GM23338 (cell line): ENCODE results near the gene ATP4A. TPM values are rescaled to one million over a fixed set of nuclear protein-coding genes. Genes with fewer than 3 reads are reported as not detected.

Experiments
- ATAC-seq: fragments of 200-7000 bp; cut with Tn5 transposase; 3 replicates; pipeline ENCODE4 v1.9.1; 2020
- DNase-seq: peaks from one replicate; pipeline ENCODE4 v3.0.0-alpha.2; 2015; ENCODE audit warnings: low spot score
- H2AFZ ChIP-seq: fragments of 200-600 bp; sonication (generic); 2 replicates; pipeline ENCODE4 v1.8.0; 2016; ENCODE audit warnings: antibody characterized with exemption, mild to moderate bottlenecking, moderate library complexity
- H3F3A ChIP-seq: fragments of 200-600 bp; sonication (generic); replicated peaks from 2 replicates; pipeline ENCODE4 v1.8.0; 2017; ENCODE audit warnings: antibody characterized with exemption, mixed run types, low read depth
- H3K27ac ChIP-seq: fragments of 200-600 bp; sonication (generic); 2 replicates; pipeline ENCODE4 v1.6.1; 2016; ENCODE audit warnings: low read depth
- H3K27me3 ChIP-seq: fragments of 200-600 bp; sonication (generic); 2 replicates; pipeline ENCODE4 v1.8.0; 2016; ENCODE audit warnings: mild to moderate bottlenecking, mixed run types, moderate library complexity; ENCODE audit not compliant: insufficient read depth
- H3K36me3 ChIP-seq: fragments of 200-600 bp; sonication (generic); 2 replicates; pipeline ENCODE4 v1.8.0; 2016; ENCODE audit warnings: mild to moderate bottlenecking; ENCODE audit not compliant: insufficient read depth
- H3K4me1 ChIP-seq: fragments of 200-600 bp; sonication (generic); 2 replicates; pipeline ENCODE4 v1.8.0; 2016; ENCODE audit warnings: mild to moderate bottlenecking, moderate library complexity; ENCODE audit not compliant: insufficient read depth
- H3K4me2 ChIP-seq: fragments of 200-600 bp; sonication (generic); 2 replicates; pipeline ENCODE4 v1.7.1; 2017; ENCODE audit warnings: mixed run types
- H3K4me3 ChIP-seq: fragments of 200-600 bp; sonication (generic); 2 replicates; pipeline ENCODE4 v1.6.1; 2016; ENCODE audit warnings: mixed run types
- H3K79me2 ChIP-seq: fragments of 200-600 bp; sonication (generic); replicated peaks from 2 replicates; pipeline ENCODE4 v1.8.0; 2017; ENCODE audit warnings: mild to moderate bottlenecking; ENCODE audit not compliant: insufficient read depth
- H3K9me2 ChIP-seq: fragments of 200-600 bp; sonication (generic); 2 replicates; pipeline ENCODE4 v1.8.0; 2017; ENCODE audit not compliant: insufficient read depth
- H4K20me1 ChIP-seq: fragments of 200-600 bp; sonication (generic); replicated peaks from 2 replicates; pipeline ENCODE4 v1.8.0; 2017; ENCODE audit warnings: mild to moderate bottlenecking; ENCODE audit not compliant: insufficient read depth
- H3K27ac Mint-ChIP-seq: 2 replicates; pipeline ENCODE4 v1.8.0; 2020; ENCODE audit warnings: inconsistent platforms, mild to moderate bottlenecking, moderate library complexity, mixed read lengths
- H3K27me3 Mint-ChIP-seq: 3 replicates; pipeline ENCODE4 v1.8.0; 2022; ENCODE audit warnings: low read depth, mild to moderate bottlenecking, moderate library complexity, mixed read lengths, inconsistent platforms; ENCODE audit not compliant: insufficient read depth, poor library complexity
- H3K36me3 Mint-ChIP-seq: 3 replicates; pipeline ENCODE4 v1.8.0; 2021; ENCODE audit warnings: low read depth, mild to moderate bottlenecking, inconsistent platforms, moderate library complexity, mixed read lengths
- H3K4me1 Mint-ChIP-seq: 3 replicates; pipeline ENCODE4 v1.8.0; 2020; ENCODE audit warnings: mild to moderate bottlenecking, inconsistent platforms, mixed read lengths
- H3K4me3 Mint-ChIP-seq: 3 replicates; pipeline ENCODE4 v1.8.0; 2021; ENCODE audit warnings: moderate library complexity, mild to moderate bottlenecking, inconsistent platforms, mixed read lengths
- H3K9me3 Mint-ChIP-seq: 3 replicates; pipeline ENCODE4 v1.8.0; 2020; ENCODE audit warnings: moderate library complexity, mild to moderate bottlenecking, inconsistent platforms, mixed read lengths
- CREB1 ChIP-seq: fragments of 250-450 bp; sonication (Bioruptor Pico); IDR thresholded peaks from 2 replicates; pipeline ENCODE4 v1.5.0; 2020; ENCODE audit warnings: low read depth, mild to moderate bottlenecking, moderate library complexity
- EZH2phosphoT487 ChIP-seq: fragments of 200-600 bp; sonication (generic); IDR thresholded peaks from one replicate; pipeline ENCODE4 v1.8.1; 2018; ENCODE audit warnings: antibody characterized with exemption; ENCODE audit not compliant: unreplicated experiment
- JUNB ChIP-seq: IDR thresholded peaks from one replicate; pipeline ENCODE4 v1.6.1; 2016; ENCODE audit warnings: antibody characterized with exemption; ENCODE audit not compliant: unreplicated experiment
- NANOG ChIP-seq: IDR thresholded peaks from 2 replicates; pipeline ENCODE4 v1.6.1; 2016; ENCODE audit warnings: antibody characterized with exemption, borderline replicate concordance
- POLR2AphosphoS5 ChIP-seq: IDR thresholded peaks from 2 replicates; pipeline ENCODE4 v1.6.1; 2016; ENCODE audit warnings: antibody characterized with exemption, low read depth
- polyA plus RNA-seq: library from polyadenylated mRNA; unstranded; fragments of >200 nt; fragmentation: Nextera tagmentation; extraction: Ambion mirVana; gene quantifications from 2 replicates; pipeline ENCODE4 v1.2.1, GENCODE V29; 2016
- total RNA-seq: library from RNA; depleted of rRNA; stranded (reverse); fragments of >200 nt; shearing (Covaris generic); gene quantifications from 2 replicates; pipeline ENCODE4 v1.2.3, GENCODE V29; 2014
- TF ChIP-seq, protein P1 (sequence below), 2 experiments: fragments of 200-600 bp in 1 of 2; sonication (generic) in 1 of 2; conservative IDR thresholded peaks; 2 replicates each; pipeline versions ENCODE4 v1.5.1 to v1.6.1; 2016 to 2017; ENCODE audit warnings: antibody characterized with exemption in 2 of 2, low read depth in 2 of 2, mild to moderate bottlenecking in 2 of 2, moderate library complexity in 1 of 2
- TF ChIP-seq, protein P2 (sequence below): IDR thresholded peaks from one replicate; pipeline ENCODE4 v1.6.1; 2018; ENCODE audit warnings: antibody characterized with exemption; ENCODE audit not compliant: unreplicated experiment
- TF ChIP-seq, protein P3 (sequence below): IDR thresholded peaks from 2 replicates; pipeline ENCODE4 v1.6.1; 2016; ENCODE audit warnings: antibody characterized with exemption
- TF ChIP-seq, protein P4 (sequence below): fragments of 250-450 bp; sonication (Bioruptor Pico); IDR thresholded peaks from 2 replicates; pipeline ENCODE4 v1.5.0; 2020; ENCODE audit warnings: mild to moderate bottlenecking, moderate library complexity

The ATP4A gene
- total and polyA plus RNA-seq, 2 experiments from 2014 or later = 0.61 to 0.63 TPM

DNA sequence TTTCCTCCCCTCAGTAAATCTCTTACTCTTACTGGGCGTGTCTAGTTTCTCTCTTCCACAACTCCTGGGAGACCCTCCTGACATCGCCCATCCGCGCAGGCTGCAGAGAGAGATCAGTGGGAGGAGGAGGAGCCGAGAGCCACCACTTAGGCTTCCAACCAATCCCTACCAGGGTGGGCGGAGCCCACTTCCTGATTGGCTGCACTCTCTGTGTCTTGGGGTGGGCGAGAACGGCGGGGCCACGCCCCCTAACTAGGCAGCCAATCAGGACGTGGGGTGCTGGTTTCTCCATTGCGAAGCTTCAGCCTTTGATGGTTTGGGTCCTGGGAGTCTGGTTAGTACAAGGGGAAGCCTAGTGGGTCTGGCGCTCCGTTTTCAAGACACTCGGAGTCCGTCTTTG, 22.4 kb upstream of the ATP4A start, which contains the start of gene PMIS2:
TSS of gene PMIS2 (plus strand) at position 326 of the 400 bp plus-strand sequence. CDS start 87 bp downstream, outside the sequence.
- Histone ChIP-seq H3K9me2 (no peaks in the 10 kb centered on the region), H2AFZ (no peak within 1 kb of the TSS), H3K4me2 (no peak within 1 kb of the TSS), H3K4me1 (no peaks in the 10 kb centered on the region), H4K20me1 (no peaks in the 10 kb centered on the region; the same call in 1 of the 2 replicates), H3K27me3 (peaks cover 15% of the 10 kb centered on the region; the same call in 1 of the 2 replicates), H3K27ac (no peak within 1 kb of the TSS), H3K36me3 (no peaks in the 10 kb centered on the region), H3K4me3 (no peak within 1 kb of the TSS), H3F3A (no peaks in the 10 kb centered on the region), H3K79me2 (no peaks in the 10 kb centered on the region)
- H3K36me3 Mint-ChIP-seq = no peaks in the 10 kb centered on the region
- H3K4me1 Mint-ChIP-seq = no peaks in the 10 kb centered on the region
- no peak within 1 kb of the TSS; the same call in 1 of the 2 replicates for H3K27ac Mint-ChIP-seq
- DNase-seq (peak; percentile 78), ATAC-seq (peak; percentile 96)
- TF ChIP-seq, protein P1, sequence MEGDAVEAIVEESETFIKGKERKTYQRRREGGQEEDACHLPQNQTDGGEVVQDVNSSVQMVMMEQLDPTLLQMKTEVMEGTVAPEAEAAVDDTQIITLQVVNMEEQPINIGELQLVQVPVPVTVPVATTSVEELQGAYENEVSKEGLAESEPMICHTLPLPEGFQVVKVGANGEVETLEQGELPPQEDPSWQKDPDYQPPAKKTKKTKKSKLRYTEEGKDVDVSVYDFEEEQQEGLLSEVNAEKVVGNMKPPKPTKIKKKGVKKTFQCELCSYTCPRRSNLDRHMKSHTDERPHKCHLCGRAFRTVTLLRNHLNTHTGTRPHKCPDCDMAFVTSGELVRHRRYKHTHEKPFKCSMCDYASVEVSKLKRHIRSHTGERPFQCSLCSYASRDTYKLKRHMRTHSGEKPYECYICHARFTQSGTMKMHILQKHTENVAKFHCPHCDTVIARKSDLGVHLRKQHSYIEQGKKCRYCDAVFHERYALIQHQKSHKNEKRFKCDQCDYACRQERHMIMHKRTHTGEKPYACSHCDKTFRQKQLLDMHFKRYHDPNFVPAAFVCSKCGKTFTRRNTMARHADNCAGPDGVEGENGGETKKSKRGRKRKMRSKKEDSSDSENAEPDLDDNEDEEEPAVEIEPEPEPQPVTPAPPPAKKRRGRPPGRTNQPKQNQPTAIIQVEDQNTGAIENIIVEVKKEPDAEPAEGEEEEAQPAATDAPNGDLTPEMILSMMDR (conservative IDR thresholded peaks at IDR 0.05; ENCODE audit: low read depth in 2 of 2) = no peak
- TF ChIP-seq EZH2phosphoT487 (no peak), JUNB (no peak), NANOG (no peak), POLR2AphosphoS5 (no peak), CREB1 (CRISPR knock-in tag) (no peak)
- TF ChIP-seq, protein P2, sequence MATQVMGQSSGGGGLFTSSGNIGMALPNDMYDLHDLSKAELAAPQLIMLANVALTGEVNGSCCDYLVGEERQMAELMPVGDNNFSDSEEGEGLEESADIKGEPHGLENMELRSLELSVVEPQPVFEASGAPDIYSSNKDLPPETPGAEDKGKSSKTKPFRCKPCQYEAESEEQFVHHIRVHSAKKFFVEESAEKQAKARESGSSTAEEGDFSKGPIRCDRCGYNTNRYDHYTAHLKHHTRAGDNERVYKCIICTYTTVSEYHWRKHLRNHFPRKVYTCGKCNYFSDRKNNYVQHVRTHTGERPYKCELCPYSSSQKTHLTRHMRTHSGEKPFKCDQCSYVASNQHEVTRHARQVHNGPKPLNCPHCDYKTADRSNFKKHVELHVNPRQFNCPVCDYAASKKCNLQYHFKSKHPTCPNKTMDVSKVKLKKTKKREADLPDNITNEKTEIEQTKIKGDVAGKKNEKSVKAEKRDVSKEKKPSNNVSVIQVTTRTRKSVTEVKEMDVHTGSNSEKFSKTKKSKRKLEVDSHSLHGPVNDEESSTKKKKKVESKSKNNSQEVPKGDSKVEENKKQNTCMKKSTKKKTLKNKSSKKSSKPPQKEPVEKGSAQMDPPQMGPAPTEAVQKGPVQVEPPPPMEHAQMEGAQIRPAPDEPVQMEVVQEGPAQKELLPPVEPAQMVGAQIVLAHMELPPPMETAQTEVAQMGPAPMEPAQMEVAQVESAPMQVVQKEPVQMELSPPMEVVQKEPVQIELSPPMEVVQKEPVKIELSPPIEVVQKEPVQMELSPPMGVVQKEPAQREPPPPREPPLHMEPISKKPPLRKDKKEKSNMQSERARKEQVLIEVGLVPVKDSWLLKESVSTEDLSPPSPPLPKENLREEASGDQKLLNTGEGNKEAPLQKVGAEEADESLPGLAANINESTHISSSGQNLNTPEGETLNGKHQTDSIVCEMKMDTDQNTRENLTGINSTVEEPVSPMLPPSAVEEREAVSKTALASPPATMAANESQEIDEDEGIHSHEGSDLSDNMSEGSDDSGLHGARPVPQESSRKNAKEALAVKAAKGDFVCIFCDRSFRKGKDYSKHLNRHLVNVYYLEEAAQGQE = no peak
- TF ChIP-seq, protein P3, sequence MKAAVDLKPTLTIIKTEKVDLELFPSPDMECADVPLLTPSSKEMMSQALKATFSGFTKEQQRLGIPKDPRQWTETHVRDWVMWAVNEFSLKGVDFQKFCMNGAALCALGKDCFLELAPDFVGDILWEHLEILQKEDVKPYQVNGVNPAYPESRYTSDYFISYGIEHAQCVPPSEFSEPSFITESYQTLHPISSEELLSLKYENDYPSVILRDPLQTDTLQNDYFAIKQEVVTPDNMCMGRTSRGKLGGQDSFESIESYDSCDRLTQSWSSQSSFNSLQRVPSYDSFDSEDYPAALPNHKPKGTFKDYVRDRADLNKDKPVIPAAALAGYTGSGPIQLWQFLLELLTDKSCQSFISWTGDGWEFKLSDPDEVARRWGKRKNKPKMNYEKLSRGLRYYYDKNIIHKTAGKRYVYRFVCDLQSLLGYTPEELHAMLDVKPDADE = no peak
- TF ChIP-seq, protein P4, sequence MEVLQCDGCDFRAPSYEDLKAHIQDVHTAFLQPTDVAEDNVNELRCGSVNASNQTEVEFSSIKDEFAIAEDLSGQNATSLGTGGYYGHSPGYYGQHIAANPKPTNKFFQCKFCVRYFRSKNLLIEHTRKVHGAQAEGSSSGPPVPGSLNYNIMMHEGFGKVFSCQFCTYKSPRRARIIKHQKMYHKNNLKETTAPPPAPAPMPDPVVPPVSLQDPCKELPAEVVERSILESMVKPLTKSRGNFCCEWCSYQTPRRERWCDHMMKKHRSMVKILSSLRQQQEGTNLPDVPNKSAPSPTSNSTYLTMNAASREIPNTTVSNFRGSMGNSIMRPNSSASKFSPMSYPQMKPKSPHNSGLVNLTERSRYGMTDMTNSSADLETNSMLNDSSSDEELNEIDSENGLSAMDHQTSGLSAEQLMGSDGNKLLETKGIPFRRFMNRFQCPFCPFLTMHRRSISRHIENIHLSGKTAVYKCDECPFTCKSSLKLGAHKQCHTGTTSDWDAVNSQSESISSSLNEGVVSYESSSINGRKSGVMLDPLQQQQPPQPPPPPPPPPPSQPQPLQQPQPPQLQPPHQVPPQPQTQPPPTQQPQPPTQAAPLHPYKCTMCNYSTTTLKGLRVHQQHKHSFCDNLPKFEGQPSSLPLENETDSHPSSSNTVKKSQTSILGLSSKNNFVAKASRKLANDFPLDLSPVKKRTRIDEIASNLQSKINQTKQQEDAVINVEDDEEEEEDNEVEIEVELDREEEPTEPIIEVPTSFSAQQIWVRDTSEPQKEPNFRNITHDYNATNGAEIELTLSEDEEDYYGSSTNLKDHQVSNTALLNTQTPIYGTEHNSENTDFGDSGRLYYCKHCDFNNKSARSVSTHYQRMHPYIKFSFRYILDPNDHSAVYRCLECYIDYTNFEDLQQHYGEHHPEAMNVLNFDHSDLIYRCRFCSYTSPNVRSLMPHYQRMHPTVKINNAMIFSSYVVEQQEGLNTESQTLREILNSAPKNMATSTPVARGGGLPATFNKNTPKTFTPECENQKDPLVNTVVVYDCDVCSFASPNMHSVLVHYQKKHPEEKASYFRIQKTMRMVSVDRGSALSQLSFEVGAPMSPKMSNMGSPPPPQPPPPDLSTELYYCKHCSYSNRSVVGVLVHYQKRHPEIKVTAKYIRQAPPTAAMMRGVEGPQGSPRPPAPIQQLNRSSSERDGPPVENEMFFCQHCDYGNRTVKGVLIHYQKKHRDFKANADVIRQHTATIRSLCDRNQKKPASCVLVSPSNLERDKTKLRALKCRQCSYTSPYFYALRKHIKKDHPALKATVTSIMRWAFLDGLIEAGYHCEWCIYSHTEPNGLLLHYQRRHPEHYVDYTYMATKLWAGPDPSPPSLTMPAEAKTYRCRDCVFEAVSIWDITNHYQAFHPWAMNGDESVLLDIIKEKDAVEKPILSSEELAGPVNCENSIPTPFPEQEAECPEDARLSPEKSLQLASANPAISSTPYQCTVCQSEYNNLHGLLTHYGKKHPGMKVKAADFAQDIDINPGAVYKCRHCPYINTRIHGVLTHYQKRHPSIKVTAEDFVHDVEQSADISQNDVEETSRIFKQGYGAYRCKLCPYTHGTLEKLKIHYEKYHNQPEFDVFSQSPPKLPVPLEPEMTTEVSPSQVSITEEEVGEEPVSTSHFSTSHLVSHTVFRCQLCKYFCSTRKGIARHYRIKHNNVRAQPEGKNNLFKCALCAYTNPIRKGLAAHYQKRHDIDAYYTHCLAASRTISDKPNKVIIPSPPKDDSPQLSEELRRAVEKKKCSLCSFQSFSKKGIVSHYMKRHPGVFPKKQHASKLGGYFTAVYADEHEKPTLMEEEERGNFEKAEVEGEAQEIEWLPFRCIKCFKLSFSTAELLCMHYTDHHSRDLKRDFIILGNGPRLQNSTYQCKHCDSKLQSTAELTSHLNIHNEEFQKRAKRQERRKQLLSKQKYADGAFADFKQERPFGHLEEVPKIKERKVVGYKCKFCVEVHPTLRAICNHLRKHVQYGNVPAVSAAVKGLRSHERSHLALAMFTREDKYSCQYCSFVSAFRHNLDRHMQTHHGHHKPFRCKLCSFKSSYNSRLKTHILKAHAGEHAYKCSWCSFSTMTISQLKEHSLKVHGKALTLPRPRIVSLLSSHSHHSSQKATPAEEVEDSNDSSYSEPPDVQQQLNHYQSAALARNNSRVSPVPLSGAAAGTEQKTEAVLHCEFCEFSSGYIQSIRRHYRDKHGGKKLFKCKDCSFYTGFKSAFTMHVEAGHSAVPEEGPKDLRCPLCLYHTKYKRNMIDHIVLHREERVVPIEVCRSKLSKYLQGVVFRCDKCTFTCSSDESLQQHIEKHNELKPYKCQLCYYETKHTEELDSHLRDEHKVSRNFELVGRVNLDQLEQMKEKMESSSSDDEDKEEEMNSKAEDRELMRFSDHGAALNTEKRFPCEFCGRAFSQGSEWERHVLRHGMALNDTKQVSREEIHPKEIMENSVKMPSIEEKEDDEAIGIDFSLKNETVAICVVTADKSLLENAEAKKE (CRISPR knock-in tag) = no peak
- no peak within 1 kb of the TSS for H3K4me3 Mint-ChIP-seq
- H3K9me3 Mint-ChIP-seq = peaks cover 6% of the 10 kb centered on the region; the same call in 1 of the 3 replicates
- peaks cover 8% of the 10 kb centered on the region for H3K27me3 Mint-ChIP-seq
